Measurements from ENCODE around the gene CLSTN3. TPM values are rescaled to one million over a fixed set of nuclear protein-coding genes. Genes with fewer than 3 reads are reported as not detected.
A peak's percentile ranks its signal among the peaks of the same experiment; 100 is the strongest.

CLSTN3 gene
- total and polyA plus RNA-seq, 2 of the 13 experiments (the other 11 are each of a cell fraction or from before 2014, with no cell fraction given) = 26.2 to 94.1 TPM

- ATAC-seq (no peak), DNase-seq (ENCODE audit: low spot score) (no peak), FAIRE-seq (no peak)
- in situ Hi-C loops (cut with HindIII; ENCODE audit: extremely low pct_ligation_motif_present, low pct_unique_long_range_greater_than_20kb) = no loop called here
- peaks cover 2 to 7% of the 10 kb centered on the region in 2 experiments; a peak in 3 of 5 replicates for H3K36me3 ChIP-seq (replicated peaks in 1 of 2; ENCODE audit: control insufficient read depth in 1 of 2, insufficient read depth in 2 of 2, low read length in 2 of 2)
- WGBS (ENCODE audit: low lambda C conversion rate) = 95% methylated on average over 26 of the region's 26 CpGs
- H3K4me3 ChIP-seq (replicated peaks in 1 of 3; ENCODE audit: insufficient read depth in 1 of 3, low read depth in 2 of 3, low read length in 3 of 3) = no peak overlapping the region
- no peak overlapping the region for H3K9ac ChIP-seq (ENCODE audit: insufficient read depth, low read depth, low read length)
- no peaks in the 10 kb centered on the region for H3K9me3 ChIP-seq (ENCODE audit: low read length)
- H3K4me2 ChIP-seq (ENCODE audit: low read depth, low read length) = no peak overlapping the region
- POLR2A ChIA-PET = interaction anchor here (0.8 to 3.6 kb wide), 5 partner anchors 9 to 153 kb away, joined by 3 to 34 read pairs (median 5); partner anchors contain the start of genes C12orf57, C1RL and RNU7-1
- no peak overlapping the region for H3K27ac ChIP-seq (ENCODE audit: extremely low read length, insufficient read depth, low read length)
- no peaks in the 10 kb centered on the region for H3K79me2 ChIP-seq (ENCODE audit: insufficient read depth, low read length)
- no peaks in the 10 kb centered on the region; the same call in 1 of the 2 replicates for H4K20me1 ChIP-seq (ENCODE audit: insufficient read depth, low read length)
- BruUV-seq (replicated peaks) = no TSS peak
- intact Hi-C loops (cut with micrococcal nuclease; ENCODE audit: unreplicated experiment) = no loop called here
- peaks cover 27% of the 10 kb centered on the region for H3K4me1 ChIP-seq (ENCODE audit: insufficient read depth, low read length)
- no peak overlapping the region for H2AFZ ChIP-seq (ENCODE audit: low read length)
- H3K27me3 ChIP-seq (ENCODE audit: control insufficient read depth in 1 of 2, insufficient read depth in 2 of 2, low read length in 2 of 2) = no peaks in the 10 kb centered on the region
- CTCF ChIA-PET (ENCODE audit: low intra/inter-chr PET ratio, low total read pairs) = no interaction called here
- no peak for TF ChIP-seq ZNF431 (CRISPR knock-in tag; IDR thresholded peaks at IDR 0.05; ENCODE audit: borderline replicate concordance, low read depth)
- 0 out of 2 replicates have a peak, but pooled peaks have one; percentile 8 for TF ChIP-seq KDM2A (CRISPR knock-in tag; IDR thresholded peaks at IDR 0.05; ENCODE audit: borderline replicate concordance, low read depth)
- peak; percentile 12 for TF ChIP-seq RBM22 (optimal IDR thresholded peaks at IDR 0.05; ENCODE audit: low read length)
- TF ChIP-seq AGO2 (optimal IDR thresholded peaks at IDR 0.05; ENCODE audit: low read depth, low read length) = peak; percentile 83
- 0 out of 2 replicates have a peak, but pooled peaks have one; percentile 14 for TF ChIP-seq SSRP1 (CRISPR knock-in tag; IDR thresholded peaks at IDR 0.05)
- peak; percentile 86 for TF ChIP-seq PAF1 (CRISPR knock-in tag; IDR thresholded peaks at IDR 0.05)
- 0 out of 2 replicates have a peak, but pooled peaks have one; percentile 47 for TF ChIP-seq POLR2G (IDR thresholded peaks at IDR 0.05; ENCODE audit: low read depth, low read length)
- TF ChIP-seq FLYWCH1 (CRISPR knock-in tag; IDR thresholded peaks at IDR 0.05) = no peak
Measured at GRCh38 chr12:7096006-7096932, 33.9 kb upstream of the CLSTN3 start.

All from HepG2 (cell line).